ENCODE data around the gene AKIRIN1. TPM values are rescaled to one million over a fixed set of nuclear protein-coding genes. Genes with fewer than 3 reads are reported as not detected.
"Not testable (repeated sequence)": the region's sequence is repeated elsewhere in the genome, so short reads cannot be mapped to it uniquely, and the experiment has no call there.

The AKIRIN1 gene
- total RNA-seq, 1 donor from 2014 or later = 152 TPM

DNA sequence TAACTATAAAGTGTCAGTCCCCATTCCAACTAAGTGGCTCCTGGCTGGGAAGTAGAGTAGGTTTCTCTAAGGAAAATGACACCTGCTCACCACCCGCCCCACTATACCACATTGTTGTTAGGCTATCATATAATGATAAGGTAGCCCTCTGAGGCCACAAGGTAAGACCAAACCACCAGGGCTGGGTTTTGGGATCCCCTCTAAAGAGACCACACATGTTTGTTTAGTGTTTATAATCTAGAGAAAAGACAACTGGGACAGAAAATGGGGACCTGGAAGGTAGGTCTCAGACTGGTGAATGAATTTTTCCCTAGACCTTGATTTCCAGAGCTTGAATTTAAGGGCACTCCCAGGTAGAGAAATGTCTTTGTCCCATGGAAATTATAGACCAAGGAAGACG is 15.2 kb downstream of the AKIRIN1 start:
- H3K9me3 Mint-ChIP-seq (ENCODE audit: unreplicated experiment) = no peaks in the 10 kb centered on the region
- FAIRE-seq = no peak
- H3K27ac Mint-ChIP-seq (ENCODE audit: unreplicated experiment) = no peak overlapping the region
- H3K9ac ChIP-seq (ENCODE audit: low read length) = no peak overlapping the region
- H3K4me2 ChIP-seq (ENCODE audit: low read length) = no peak overlapping the region
- no peak for DNase-seq (ENCODE audit: low read depth)
- H3K27me3 ChIP-seq (ENCODE audit: insufficient read depth, low read length) = no peaks in the 10 kb centered on the region
- H3K4me1 Mint-ChIP-seq (ENCODE audit: low read depth, unreplicated experiment) = peaks cover 27% of the 10 kb centered on the region
- no peak overlapping the region for H3K27ac ChIP-seq (ENCODE audit: low read depth, low read length)
- H3K4me3 ChIP-seq (ENCODE audit: insufficient read depth, low read depth, low read length) = no peak overlapping the region
- H3K36me3 ChIP-seq (ENCODE audit: insufficient read depth, low read length) = peaks cover 57% of the 10 kb centered on the region
- no peak overlapping the region for H3K4me3 Mint-ChIP-seq (ENCODE audit: unreplicated experiment)
- no peak overlapping the region for H2AFZ ChIP-seq (ENCODE audit: low read depth, low read length)
- no peaks in the 10 kb centered on the region for H3K27me3 Mint-ChIP-seq (ENCODE audit: low read depth, unreplicated experiment)
- no peak for TF ChIP-seq EZH2 (IDR thresholded peaks at IDR 0.05; ENCODE audit: insufficient read depth, low read length)
- TF ChIP-seq, protein P1, sequence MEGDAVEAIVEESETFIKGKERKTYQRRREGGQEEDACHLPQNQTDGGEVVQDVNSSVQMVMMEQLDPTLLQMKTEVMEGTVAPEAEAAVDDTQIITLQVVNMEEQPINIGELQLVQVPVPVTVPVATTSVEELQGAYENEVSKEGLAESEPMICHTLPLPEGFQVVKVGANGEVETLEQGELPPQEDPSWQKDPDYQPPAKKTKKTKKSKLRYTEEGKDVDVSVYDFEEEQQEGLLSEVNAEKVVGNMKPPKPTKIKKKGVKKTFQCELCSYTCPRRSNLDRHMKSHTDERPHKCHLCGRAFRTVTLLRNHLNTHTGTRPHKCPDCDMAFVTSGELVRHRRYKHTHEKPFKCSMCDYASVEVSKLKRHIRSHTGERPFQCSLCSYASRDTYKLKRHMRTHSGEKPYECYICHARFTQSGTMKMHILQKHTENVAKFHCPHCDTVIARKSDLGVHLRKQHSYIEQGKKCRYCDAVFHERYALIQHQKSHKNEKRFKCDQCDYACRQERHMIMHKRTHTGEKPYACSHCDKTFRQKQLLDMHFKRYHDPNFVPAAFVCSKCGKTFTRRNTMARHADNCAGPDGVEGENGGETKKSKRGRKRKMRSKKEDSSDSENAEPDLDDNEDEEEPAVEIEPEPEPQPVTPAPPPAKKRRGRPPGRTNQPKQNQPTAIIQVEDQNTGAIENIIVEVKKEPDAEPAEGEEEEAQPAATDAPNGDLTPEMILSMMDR (IDR thresholded peaks at IDR 0.05; ENCODE audit: insufficient read depth, low read depth, low read length) = no peak
- H3K4me1 ChIP-seq (ENCODE audit: insufficient read depth, low read length) = peaks cover 4% of the 10 kb centered on the region
- no peaks in the 10 kb centered on the region for H3K9me3 ChIP-seq (ENCODE audit: insufficient read depth, low read depth, low read length)
- H3K36me3 Mint-ChIP-seq (ENCODE audit: low read depth, unreplicated experiment) = peaks cover 23% of the 10 kb centered on the region
- H3K79me2 ChIP-seq (ENCODE audit: insufficient read depth, low read length) = peaks cover 18% of the 10 kb centered on the region
- peaks cover 42% of the 10 kb centered on the region for H4K20me1 ChIP-seq (ENCODE audit: insufficient read depth, low read length)

DNA sequence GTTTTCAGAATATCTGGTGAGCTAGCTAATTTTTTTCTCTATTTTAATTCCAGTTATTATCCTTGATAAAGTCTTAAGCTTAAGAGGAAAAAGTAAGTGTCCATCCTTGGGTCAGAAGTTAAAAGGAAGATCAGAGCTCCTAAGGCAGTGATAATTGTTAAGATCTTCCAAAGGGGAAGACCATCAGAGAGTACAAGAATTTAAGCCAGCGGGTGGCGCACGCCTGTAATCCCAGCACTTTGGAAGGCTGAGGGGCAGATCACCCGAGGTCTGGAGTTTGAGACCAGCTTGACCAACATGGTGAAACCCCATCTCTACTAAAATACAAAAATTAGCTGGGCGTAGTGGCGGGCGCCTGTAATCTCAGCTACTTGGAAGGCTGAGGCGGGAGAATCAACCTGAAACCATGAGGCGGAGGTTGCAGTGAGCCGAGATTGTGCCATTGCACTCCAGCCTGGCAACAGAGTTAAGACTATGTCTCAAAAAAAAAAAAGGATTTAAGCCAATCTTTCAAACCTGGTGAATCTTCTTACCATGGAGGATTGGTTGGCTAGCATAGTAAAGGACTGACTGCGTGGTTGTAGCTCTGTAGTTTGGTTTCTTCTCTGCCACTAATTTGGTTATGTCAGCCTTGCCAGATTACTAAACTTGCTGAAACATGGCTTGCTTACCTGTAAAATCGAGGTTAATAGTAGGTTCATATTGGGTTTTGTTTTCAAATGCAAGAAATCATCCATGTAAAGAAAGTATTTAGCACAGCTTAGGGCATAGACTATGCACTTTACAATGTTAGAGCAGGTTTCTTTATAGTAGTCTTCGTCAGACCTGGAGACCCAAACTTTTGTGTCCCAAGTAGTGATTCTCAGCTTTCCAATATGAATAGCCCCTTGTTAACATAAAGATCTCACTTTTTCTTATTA is 15.9 kb downstream of the AKIRIN1 start:
- H3K27ac Mint-ChIP-seq (ENCODE audit: unreplicated experiment) = no peak overlapping the region
- no peak overlapping the region for H3K4me2 ChIP-seq (ENCODE audit: low read length)

DNA sequence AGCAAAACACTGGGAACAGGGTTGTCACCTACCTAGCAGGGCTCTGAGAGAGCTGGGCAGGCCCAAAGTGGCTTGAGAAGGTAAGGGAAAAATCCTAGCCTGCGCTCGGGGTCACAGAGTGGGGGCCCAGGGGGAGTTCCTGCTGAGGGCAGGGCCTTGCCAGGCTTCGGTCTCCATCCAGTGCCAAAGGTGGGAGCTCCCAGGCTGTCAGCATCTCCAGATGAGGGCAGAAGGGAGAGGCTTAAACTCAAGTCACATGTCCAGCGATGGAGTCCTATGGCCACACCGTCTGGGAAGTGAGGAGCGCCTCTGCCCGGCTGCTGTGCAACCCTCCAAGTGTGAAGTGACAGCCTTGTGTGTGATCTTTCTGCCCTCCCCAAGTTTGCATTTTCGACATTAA is 23.9 kb downstream of the AKIRIN1 start:
- H4K20me1 ChIP-seq (ENCODE audit: insufficient read depth, low read length); H3K4me2 ChIP-seq (ENCODE audit: low read length); H3K27me3 ChIP-seq (ENCODE audit: insufficient read depth, low read length); H3K79me2 ChIP-seq (ENCODE audit: insufficient read depth, low read length); H3K4me1 Mint-ChIP-seq (ENCODE audit: low read depth, unreplicated experiment); H3K27ac ChIP-seq (ENCODE audit: low read depth, low read length); FAIRE-seq; H3K9me3 ChIP-seq (ENCODE audit: insufficient read depth, low read depth, low read length); H3K4me1 ChIP-seq (ENCODE audit: insufficient read depth, low read length); H3K4me3 ChIP-seq (ENCODE audit: insufficient read depth, low read depth, low read length); H3K27ac Mint-ChIP-seq (ENCODE audit: unreplicated experiment); H2AFZ ChIP-seq (ENCODE audit: low read depth, low read length); H3K36me3 ChIP-seq (ENCODE audit: insufficient read depth, low read length); H3K27me3 Mint-ChIP-seq (ENCODE audit: low read depth, unreplicated experiment); H3K9me3 Mint-ChIP-seq (ENCODE audit: unreplicated experiment); H3K9ac ChIP-seq (ENCODE audit: low read length); DNase-seq (ENCODE audit: low read depth); H3K4me3 Mint-ChIP-seq (ENCODE audit: unreplicated experiment): not testable (repeated sequence)
- peaks cover 12% of the 10 kb centered on the region for H3K36me3 Mint-ChIP-seq (ENCODE audit: low read depth, unreplicated experiment)

More for the DNA sequence above, 15.9 kb downstream of the AKIRIN1 start:
- Histone ChIP-seq H2AFZ (ENCODE audit: low read depth, low read length) (no peak overlapping the region), H3K36me3 (ENCODE audit: insufficient read depth, low read length) (peaks cover 50% of the 10 kb centered on the region), H3K4me1 (ENCODE audit: insufficient read depth, low read length) (peaks cover 4% of the 10 kb centered on the region), H3K4me3 (ENCODE audit: insufficient read depth, low read depth, low read length) (no peak overlapping the region), H3K9ac (ENCODE audit: low read length) (no peak overlapping the region), H3K9me3 (ENCODE audit: insufficient read depth, low read depth, low read length) (no peaks in the 10 kb centered on the region), H3K79me2 (ENCODE audit: insufficient read depth, low read length) (peaks cover 11% of the 10 kb centered on the region), H4K20me1 (ENCODE audit: insufficient read depth, low read length) (peaks cover 35% of the 10 kb centered on the region), H3K27ac (ENCODE audit: low read depth, low read length) (no peak overlapping the region), H3K27me3 (ENCODE audit: insufficient read depth, low read length) (no peaks in the 10 kb centered on the region)
- Mint-ChIP-seq H3K4me1 (ENCODE audit: low read depth, unreplicated experiment) (peaks cover 23% of the 10 kb centered on the region), H3K27me3 (ENCODE audit: low read depth, unreplicated experiment) (no peaks in the 10 kb centered on the region), H3K9me3 (ENCODE audit: unreplicated experiment) (no peaks in the 10 kb centered on the region), H3K36me3 (ENCODE audit: low read depth, unreplicated experiment) (peaks cover 20% of the 10 kb centered on the region), H3K4me3 (ENCODE audit: unreplicated experiment) (no peak overlapping the region)
- FAIRE-seq (no peak), DNase-seq (ENCODE audit: low read depth) (no peak)
- TF ChIP-seq, protein P1 (IDR thresholded peaks at IDR 0.05; ENCODE audit: insufficient read depth, low read depth, low read length) = no peak
- TF ChIP-seq EZH2 (IDR thresholded peaks at IDR 0.05; ENCODE audit: insufficient read depth, low read length) = no peak
